HG02678 (cell line): Measurements from ENCODE around the gene CUBN.

Source experiments
- ATAC-seq: cut with Tn5 transposase; IDR thresholded peaks from one replicate; pipeline ENCODE4 v1.9.1; 2021; ENCODE audit warnings: mild to moderate bottlenecking, moderate library complexity; ENCODE audit not compliant: unreplicated experiment

The CUBN gene

DNA sequence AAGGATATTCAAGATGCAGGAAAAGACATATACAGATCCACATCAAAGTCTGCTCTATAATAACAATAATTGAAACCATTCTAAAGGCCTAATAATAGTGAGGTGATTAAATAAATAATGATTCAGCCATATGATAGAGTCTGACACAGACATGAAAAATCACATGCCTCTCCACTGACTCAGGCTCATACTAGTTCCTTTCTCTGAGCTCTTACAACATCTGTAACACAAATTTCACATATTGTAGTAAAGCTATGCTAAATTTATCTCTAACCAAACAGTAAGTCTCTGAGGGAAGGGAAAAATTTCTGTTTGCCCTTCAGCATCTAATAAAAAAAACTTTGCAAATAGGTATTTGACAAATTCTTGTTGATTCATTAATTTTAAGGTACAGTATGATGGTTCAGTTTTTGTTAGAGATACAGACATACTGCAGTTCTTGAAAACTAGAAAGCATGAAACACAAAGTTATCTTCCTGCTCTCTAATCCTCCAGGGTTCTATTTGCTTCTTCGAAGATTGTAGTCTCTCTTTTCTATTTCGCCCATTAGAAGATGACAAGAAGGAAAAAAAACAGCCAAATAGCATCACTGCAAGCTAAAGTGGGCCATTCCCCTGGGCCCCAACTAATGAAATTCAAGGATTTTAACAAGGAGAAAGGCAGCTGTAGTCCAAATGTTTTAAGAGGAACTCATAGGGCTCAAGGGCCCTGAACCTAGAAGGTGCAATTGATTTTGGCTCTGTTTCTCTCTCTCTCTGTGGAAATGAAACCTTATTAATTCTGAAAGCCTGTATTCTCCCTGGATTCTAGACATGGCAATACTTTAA is 53.9 kb downstream of the CUBN start:
- ATAC-seq: no peak

DNA sequence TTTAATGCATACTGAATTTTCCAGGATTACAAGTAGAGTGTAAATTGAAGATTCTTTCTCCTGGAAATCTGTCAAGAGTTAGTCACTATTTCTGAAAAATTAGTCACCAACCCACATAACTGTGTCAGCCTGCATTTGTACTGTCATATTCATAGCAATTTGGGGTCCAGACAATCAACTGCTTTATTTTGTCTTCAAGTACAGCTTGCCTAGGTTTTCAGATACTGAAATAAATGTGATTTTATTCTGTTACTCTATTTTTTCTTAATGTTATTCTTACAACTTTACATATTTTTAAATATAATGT is 55.1 kb downstream of the CUBN start:
- no peak for ATAC-seq

DNA sequence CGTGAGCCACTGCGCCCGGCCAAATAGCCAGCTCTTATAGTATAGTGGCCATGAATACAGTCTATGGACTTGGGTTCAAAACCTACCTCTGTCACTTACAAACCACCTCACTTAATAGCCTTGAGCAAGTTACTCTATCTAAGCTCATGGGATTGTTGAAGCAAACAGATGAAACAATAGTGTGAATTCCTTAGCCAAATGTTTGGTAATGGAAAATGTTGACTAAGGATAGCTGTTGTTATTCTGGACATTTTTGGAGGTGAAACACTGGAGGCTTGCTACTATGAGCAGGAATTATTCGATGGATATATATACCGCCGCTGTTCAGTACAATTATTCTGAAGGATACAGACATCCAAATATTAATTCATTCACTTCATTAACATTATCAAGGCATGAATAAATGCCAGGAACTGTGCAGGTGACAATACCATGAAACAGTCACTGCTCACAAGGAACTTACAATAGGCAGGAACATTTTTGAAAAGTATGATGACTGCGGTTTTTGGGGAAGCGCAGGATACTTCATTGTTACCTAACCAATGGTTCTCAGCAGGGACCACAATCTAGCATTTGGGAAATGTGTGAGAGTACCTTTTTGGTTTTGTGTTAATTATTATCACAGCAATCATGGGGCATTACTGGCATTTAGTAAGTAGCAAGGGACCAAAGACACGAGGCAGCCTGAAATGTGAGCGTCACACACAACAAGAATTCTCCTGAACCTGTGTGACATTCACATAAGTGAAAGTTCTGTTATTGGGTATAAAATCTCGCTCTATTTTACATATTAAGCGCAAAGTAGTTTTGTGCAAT is 55.7 kb downstream of the CUBN start:
- ATAC-seq: no peak

DNA sequence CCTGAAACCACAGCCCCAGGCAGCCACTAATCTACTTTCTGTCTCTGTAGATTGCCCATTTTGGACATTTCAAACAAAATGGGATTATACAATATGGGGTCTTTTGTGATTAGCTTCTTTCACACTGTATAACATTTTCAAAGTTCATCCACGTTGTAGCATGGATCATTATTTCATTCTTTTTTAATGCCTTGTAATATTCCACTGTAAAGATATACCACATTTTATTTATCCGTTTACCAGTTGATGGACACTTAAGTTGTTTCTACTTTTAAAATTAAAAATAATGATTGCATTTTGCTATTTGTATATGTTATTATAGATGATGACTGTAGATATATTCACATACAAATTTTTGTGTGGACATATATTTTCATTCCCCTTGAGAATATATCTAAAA is 60.7 kb downstream of the CUBN start:
- no peak for ATAC-seq

DNA sequence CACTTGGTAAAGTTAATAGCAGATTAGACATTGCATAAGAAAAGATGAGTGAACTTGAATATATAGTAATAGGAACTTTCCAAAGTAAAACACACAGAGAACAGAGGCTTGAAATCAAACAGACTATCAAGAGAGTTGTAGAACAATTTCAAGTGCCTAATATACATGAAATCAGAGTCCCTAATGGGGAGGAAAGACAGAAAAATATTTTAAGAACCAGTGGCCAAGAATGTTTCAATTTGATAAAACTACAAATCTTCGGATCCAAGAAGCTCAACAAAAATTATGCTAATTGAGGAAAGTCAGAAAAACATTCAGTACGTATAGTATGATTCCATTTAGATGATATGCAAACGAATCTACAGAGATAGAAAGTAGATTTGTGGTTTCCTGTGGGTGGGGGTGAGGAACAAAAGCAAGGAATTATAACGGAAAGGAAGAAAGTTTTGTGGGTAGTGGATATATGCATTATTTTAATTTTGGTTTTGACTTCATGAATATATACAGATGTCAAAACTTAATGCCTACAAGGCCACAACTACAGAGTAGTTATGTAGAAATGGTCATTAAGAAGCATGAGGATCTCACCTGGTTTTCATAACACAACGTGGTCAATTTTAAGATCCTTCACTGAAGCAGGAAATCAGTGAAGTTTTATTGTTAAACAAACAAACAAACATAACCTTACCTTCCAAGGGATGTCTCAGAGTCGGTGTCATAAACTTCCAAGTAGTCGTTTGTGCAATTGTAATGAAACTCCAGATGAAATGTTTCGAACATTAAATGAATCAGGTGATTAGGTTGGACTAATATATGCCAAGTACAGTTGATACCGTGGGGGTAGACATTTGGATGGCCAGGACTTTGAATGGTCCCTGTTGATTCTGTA is 62.0 kb downstream of the CUBN start:
- ATAC-seq: no peak

DNA sequence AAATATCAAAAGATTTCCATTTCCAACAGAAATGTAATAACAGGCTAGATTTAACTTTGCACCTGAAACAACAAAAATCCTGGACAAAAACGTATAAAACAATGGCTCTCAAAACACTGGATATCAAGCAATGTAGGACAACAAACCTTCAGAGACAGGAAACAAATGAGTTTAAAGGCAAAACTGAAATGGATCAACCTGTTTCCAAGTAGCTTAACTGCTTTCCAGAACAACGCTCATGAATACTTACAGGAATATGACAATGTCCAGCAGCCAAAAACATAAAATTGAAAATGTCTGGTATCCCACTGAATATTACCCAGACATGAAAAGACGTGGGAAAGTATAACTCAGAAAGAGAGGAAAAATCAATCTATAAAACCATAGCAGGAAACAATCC is 62.8 kb downstream of the CUBN start:
- ATAC-seq: no peak

DNA sequence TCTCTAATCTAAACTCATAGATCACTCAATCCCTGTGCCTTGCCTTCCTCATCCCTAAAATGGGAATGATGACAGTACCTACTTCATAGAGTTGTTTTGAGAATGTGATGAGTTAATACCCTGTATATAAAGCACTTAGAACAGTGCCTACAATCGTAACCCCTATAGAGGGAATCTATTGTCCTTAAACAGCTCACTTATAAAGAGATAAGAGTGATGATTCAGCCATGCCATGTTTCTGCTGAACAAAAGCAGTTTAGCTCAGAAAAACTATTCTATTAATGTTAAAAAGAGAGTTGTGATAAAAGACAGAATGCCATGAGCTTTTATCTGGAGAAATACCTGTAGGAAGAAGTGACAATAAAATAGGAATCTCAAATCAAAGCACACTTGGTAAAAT is 63.6 kb downstream of the CUBN start:
- ATAC-seq: no peak

DNA sequence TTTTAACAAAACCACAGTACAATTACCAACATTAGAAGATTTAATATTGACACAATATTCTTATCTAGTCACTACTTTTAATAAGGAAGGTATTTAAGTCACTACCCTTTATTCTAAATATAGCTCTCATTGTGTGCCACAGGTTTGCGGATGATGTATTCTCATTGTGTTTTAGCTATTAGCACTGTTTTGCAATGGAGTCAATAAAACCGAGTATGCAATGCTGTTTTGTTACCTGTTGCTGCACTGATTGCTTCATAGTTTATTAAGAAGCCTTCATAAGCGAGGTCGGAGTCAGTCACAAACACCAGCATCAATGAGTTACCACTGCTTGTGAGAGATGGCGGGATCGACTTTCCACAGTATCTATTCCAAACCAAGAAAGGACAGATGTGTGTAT is 64.3 kb downstream of the CUBN start:
- no peak for ATAC-seq

DNA sequence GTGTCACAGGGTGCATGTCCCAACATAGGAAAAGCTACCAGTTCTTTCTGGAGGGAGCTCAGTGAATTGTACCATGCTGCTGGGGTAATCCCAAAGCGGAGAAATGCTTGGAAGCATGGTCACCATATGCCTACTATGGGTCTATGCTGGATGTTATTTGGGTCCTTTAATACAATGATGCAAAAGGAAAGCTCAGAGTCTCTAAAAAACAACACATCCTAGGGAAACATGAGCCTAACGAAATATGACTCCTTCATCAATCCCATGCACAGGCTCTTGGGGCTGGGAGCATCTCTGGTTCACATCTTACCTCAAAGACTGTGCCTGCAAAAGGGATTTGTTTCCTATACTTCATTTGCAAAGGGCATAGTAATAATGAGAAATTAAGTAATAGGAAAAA is 65.2 kb downstream of the CUBN start:
- ATAC-seq: no peak

DNA sequence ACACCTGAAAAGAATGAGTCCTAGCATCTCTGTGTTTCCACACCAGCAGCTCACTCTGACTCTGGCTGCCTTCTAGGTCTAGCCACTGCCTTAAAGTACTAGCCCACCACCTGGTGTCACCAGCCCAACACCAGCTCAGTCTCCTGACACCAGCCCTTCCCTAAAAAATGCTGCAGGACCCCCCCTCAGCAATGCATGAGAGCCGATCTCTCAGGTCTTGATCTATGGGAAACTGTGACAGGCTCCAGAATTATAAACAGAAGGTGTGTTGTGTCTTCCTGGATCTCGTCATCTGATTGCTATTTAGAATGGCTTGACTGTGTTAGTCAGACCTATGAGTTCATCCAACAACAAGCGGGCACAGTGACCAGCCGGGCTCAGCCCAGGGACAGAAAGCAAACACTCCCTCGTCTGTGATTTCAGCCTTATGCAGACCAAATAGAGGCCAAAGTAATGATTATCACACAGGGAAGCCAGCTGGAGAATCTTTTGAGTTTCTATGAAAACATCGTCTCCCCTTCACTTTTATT is 66.6 kb downstream of the CUBN start:
- no peak for ATAC-seq

DNA sequence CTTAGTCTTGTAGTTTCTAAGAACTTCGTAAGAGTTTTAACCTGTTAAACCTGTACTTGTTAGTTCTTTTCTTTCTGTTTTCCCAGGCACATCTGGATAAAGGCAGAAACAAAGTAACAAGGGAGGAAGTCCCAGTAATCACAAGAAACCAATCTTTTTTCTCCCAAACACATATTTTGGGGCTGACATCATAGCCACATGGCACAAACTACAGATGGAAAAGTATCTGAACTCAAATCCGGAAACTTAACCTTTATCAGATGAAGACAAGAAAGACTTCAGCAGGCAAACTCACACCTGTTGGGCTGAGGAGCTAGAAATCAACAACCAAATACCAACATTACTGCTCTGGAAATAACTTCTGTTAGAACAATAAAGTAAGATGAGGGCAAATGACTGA is 67.1 kb downstream of the CUBN start:
- no peak for ATAC-seq

DNA sequence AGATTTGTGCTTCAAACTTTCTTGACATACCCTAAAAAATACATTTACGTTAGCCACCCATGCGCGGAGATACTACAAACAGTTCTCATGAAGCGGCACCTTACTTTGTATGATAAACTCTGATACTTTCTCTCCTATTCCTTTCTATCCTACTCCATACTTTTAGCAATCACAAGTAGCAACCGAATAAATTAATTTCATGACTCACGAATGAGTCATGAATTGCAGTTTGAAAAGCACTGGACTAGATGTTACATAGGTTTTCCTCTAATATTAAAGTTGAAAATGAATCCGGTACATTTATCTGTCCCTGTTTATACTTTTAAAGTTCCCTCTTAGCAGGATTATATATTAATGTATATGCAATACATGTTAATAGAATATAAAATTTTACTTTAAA is 67.6 kb downstream of the CUBN start:
- no peak for ATAC-seq

DNA sequence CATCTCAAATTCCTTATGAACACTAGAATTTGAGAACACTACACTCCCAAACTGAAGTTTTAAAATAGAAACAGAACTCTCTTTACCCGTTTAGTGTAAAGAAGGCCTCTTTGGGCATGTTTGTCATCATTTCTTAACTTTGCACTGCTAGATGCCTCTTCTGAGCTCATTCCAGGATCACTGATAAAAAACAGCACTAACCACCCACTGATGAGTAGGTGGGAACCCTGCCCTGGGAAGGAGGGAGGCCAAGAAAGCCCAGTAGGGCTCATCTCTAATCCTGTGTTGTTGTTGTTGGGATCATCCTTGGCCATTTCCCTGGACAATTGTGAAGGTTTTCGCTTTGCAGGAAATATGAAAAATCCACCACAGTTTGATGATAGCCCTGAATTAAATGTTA is 68.2 kb downstream of the CUBN start:
- ATAC-seq: no peak

DNA sequence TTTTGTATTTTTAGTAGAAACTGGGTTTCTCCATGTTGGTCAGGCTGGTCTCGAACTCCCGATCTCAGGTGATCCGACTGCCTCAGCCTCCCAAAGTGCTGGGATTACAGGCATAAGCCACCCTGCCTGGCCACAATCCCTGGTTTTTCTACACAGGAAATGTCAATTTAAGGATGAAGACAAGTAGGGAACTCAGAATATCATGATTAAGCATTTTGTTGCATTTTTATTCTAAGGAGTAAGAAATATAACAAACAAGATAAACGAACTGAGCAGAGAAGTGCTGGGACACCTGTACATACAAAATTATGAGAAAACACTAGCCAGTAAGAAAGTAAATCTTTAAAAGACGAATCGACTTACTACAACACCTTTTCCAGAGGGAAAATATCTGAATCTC is 69.3 kb downstream of the CUBN start:
- no peak for ATAC-seq

DNA sequence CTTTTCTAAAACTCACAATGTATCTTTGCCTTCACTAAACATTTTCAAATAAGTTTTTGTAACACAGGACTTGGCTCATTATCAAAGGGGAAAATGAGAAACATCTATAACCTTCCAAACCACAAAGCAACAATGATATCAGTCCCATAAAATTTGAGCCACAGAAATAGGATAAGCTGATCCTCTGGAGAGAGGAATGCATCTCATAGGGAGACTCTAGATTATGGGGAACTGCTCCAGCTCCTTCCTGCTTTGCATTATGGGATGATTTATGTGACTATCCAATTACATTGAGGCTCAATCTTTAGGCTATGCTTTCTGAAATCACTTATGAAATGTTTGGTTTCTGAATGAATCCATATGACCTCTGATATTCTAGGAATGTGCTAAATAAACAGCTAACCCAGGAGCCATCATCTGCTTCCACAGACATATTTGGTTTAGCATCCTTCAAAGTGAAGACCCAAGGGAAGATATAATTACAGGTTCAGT is 70.4 kb downstream of the CUBN start:
- no peak for ATAC-seq

DNA sequence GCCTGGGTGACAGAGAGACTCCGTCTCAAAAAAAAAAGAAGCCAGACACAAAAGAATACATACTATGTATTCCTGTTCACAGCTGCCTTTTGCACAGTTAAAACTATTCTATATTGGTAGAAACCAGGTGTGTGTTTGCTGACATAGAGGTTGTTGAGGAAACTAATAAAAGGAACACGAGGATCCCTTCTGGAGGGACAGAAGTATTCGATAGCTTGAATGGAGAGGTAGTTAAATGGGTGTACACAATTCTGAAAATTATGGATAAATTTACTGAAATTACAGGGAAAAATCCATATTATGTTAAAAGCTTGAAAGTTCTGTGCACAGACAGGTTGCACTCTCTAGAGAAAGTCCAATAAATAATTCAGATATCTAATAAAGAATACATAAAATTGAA is 71.5 kb downstream of the CUBN start:
- ATAC-seq: no peak

DNA sequence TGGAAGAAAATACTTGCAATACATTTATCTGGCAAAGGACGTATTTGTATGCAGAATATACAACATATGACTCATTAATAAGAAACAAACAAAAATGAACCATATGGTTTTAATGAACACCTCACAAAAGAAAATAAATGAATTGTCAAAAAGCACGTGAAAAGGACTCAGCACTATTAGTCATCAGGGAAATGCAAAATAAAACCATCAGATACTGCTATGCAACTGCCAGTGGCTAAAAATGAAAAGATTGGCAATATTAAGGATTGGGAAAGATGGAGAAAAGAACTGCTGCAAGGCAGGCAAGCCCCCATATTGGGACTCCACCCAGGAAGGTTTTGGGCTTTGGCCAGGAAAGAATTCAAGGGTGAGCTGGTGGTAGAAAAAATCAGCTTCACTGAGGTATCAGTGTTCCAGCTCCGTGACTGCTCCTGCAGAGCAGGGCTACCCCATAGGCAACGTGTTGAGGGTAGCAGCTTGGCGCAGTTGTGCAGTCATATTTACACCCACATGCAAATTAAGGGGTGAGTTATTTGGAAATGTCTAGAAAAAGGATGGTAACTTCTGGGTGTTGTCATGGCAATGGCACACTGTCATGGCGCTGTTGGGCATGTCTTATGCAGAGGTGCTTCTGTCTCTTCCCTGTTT is 72.7 kb downstream of the CUBN start:
- no peak for ATAC-seq

DNA sequence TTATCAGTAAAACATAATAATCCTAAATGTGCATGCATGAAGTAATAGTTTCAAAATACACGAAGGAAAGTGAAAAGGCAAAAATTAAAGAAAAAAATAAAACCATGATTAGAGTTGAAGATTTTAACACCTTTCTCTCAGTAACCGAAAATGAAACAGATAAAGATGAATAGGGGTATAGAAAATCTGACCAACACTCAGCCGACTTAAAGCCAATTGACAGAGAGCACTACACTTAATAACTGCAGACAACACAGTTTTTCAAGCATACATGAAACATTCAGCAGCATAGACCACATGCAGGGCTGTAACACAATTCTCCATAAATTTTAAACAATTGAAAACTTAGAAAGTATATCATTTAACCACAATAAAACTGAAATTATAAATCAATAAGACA is 76.1 kb downstream of the CUBN start:
- ATAC-seq: no peak

DNA sequence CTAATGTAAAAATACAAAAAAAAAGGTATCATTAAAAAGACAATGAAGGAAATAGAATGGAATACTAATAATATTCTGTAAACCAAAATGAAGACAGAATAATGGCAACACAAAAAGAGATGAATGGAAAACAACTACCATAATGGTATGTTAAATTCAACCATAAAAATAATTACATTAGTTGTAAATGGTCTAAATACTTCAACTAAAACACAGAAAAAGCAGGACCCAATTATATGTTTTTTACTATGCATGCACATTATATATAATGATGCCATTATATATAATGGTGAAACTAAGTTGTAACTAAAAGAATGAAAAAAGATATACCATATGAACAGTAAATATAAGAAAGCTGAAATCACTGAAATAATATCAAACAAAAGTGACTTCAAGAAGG is 76.5 kb downstream of the CUBN start:
- no peak for ATAC-seq

DNA sequence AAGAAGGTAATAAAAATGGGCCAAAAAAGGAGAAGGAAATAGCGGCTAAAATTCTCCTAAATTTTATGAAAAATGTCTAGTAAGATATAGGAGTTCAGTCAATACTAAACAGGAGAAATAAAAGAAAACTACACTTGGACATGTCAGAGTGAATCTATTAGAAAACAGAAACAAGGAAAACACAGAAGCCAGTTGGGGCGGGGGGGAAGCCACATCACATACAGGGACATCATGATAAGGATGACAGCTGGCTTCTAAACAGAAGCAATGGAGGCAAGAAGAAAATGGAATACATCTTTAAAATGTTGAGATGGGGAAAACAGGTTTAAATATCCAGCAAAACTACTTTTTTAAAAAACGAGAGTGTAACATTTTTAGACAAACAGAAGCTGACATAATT is 77.8 kb downstream of the CUBN start:
- no peak for ATAC-seq

DNA sequence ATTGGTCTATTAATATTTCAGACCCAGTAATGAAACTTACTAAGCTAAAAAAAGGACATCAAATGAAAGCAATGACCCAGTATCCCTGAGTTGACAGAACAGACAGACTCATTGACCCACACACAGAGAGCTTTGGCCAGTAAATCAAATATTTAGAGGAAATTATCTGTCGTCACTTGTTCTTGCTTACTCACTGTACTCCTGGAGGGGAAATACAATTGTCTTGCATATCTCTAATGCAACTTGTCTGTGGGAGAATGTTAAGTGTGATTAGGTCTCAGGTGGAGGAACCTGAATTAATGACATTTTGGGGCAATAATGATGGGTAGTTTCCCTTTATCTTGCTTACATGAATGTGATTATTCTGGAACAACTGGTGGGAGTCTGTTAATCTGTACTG is 80.4 kb downstream of the CUBN start:
- ATAC-seq: no peak
